ENCODE data around the gene UBAC2. TPM values are rescaled to one million over a fixed set of nuclear protein-coding genes. Genes with fewer than 3 reads are reported as not detected.

UBAC2 gene
- total and polyA plus RNA-seq, 2 of the 4 experiments (the other 2 are of a cell fraction): 20.8 to 36.3 TPM

GRCh38 chr13:99315186-99315585 is 114.5 kb downstream of the UBAC2 start:
- WGBS, 2 experiments (ENCODE audit: extremely low coverage in 2 of 2, insufficient read length in 1 of 2): 100% methylated on average over 3 of the region's 6 CpGs; no CpG with 5 or more reads in 1 of the 2 experiments
- Histone ChIP-seq H3K36me3 (ENCODE audit: control insufficient read depth, insufficient read depth, low read length) (peaks cover 11% of the 10 kb centered on the region), H3K9me3 (ENCODE audit: control insufficient read depth, insufficient read depth, low read length) (no peaks in the 10 kb centered on the region), H3K4ac (ENCODE audit: low read depth, low read length) (no peak overlapping the region), H3K27ac (ENCODE audit: insufficient read depth, low read length) (no peak overlapping the region), H2AK5ac (ENCODE audit: low read depth, low read length) (no peak overlapping the region), H2BK120ac (ENCODE audit: low read depth, low read length) (no peak overlapping the region), H2BK20ac (ENCODE audit: low read depth, low read length) (no peak overlapping the region), H4K5ac (ENCODE audit: low read depth, low read length) (no peak overlapping the region), H3K4me2 (ENCODE audit: low read depth, low read length) (no peak overlapping the region), H4K8ac (ENCODE audit: low read depth in 2 of 2, low read length in 2 of 2) (no peak overlapping the region), H3K18ac (ENCODE audit: low read depth, low read length) (no peak overlapping the region), H2BK5ac (ENCODE audit: low read depth, low read length, poor library complexity, severe bottlenecking) (no peak overlapping the region), H3K79me1 (ENCODE audit: low read depth in 1 of 2, low read length in 2 of 2) (peaks cover 16 to 20% of the 10 kb centered on the region in 2 experiments), H4K91ac (ENCODE audit: insufficient read depth, low read depth, low read length) (no peak overlapping the region), H3K27me3 (ENCODE audit: control insufficient read depth, insufficient read depth, low read length) (no peaks in the 10 kb centered on the region), H3K4me1 (ENCODE audit: control insufficient read depth, insufficient read depth, low read length) (peaks cover 13% of the 10 kb centered on the region), H3K9ac (ENCODE audit: low read depth, low read length) (no peak overlapping the region), H3K4me3 (ENCODE audit: insufficient read depth, low read depth, low read length) (no peak overlapping the region), H2AFZ (replicated peaks; ENCODE audit: low read length, poor library complexity) (no peak overlapping the region), H3K14ac (replicated peaks; ENCODE audit: low read depth, low read length) (no peak overlapping the region), H2AK9ac (replicated peaks; ENCODE audit: low read depth, low read length, poor library complexity) (no peak overlapping the region), H2BK15ac (ENCODE audit: low read depth, low read length) (no peak overlapping the region), H3K9me1 (ENCODE audit: insufficient read depth, low read length) (peaks cover 16% of the 10 kb centered on the region), H3K56ac (ENCODE audit: extremely low read depth, insufficient read depth, low read length) (no peak overlapping the region), H4K20me1 (ENCODE audit: insufficient read depth, low read length) (peaks cover 21% of the 10 kb centered on the region), H3K23ac (ENCODE audit: low read depth, low read length) (no peak overlapping the region)
- ChIA-PET CTCF (no interaction called here), POLR2A (ENCODE audit: unreplicated experiment) (no interaction called here)
- in situ Hi-C loops (cut with MboI; ENCODE audit: low sequenced_read_pairs) (no loop called here), intact Hi-C loops (cut with micrococcal nuclease) (no loop called here), dilution Hi-C loops (cut with HindIII; ENCODE audit: low sequenced_read_pairs, unreplicated experiment) (no loop called here)
- TF ChIP-seq FOS (IDR thresholded peaks at IDR 0.05; ENCODE audit: low read depth, low read length) (no peak), RFX5 (IDR thresholded peaks at IDR 0.05; ENCODE audit: low read depth, low read length) (no peak), USF2 (IDR thresholded peaks at IDR 0.05; ENCODE audit: low read depth, low read length) (no peak), POLR2A (IDR thresholded peaks at IDR 0.05; ENCODE audit: low read depth, low read length) (no peak), BHLHE40 (IDR thresholded peaks at IDR 0.05; ENCODE audit: low read depth, low read length) (no peak), ELK1 (IDR thresholded peaks at IDR 0.05; ENCODE audit: borderline replicate concordance, low read depth, low read length) (no peak), RCOR1 (IDR thresholded peaks at IDR 0.05; ENCODE audit: insufficient replicate concordance, low read length) (no peak), CTCF (conservative IDR thresholded peaks at IDR 0.05; ENCODE audit: low read depth, low read length) (no peak), SMC3 (IDR thresholded peaks at IDR 0.05; ENCODE audit: low read depth, low read length) (no peak), CHD1 (IDR thresholded peaks at IDR 0.05; ENCODE audit: low read depth, low read length) (no peak), MAFK (IDR thresholded peaks at IDR 0.05; ENCODE audit: low read depth, low read length) (no peak), NFE2L2 (IDR thresholded peaks at IDR 0.05; ENCODE audit: low read depth, low read length) (no peak)
- no peak for DNase-seq
- no TSS peak for BruUV-seq (replicated peaks)
- ATAC-seq (ENCODE audit: low read depth): no peak

All from IMR-90 (cell line).